OCI-LY1 (cell line): ENCODE data around the gene ZNF74.

ENCODE experiments used
- H2AFZ ChIP-seq: fragments of 200-600 bp; sonication (generic), shearing (Covaris generic); 2 replicates; pipeline ENCODE4 v1.6.0; 2014; ENCODE audit warnings: antibody characterized with exemption, mild to moderate bottlenecking, low read length
- H3F3A ChIP-seq: fragments of 200-600 bp; sonication (generic), shearing (Covaris generic); 2 replicates; pipeline ENCODE4 v1.6.0; 2014; ENCODE audit warnings: mild to moderate bottlenecking, antibody characterized with exemption, low read length, moderate library complexity; ENCODE audit not compliant: insufficient read depth
- H3K27ac ChIP-seq: fragments of 200-600 bp; sonication (generic); 2 replicates; pipeline ENCODE4 v1.5.1; 2014; ENCODE audit warnings: low read length, mixed run types, mild to moderate bottlenecking, low read depth; ENCODE audit not compliant: poor library complexity, severe bottlenecking
- H3K27me3 ChIP-seq: fragments of 200-600 bp; sonication (generic); 2 replicates; pipeline ENCODE4 v1.6.0; 2014; ENCODE audit warnings: antibody characterized with exemption, mild to moderate bottlenecking, low read length, moderate library complexity; ENCODE audit not compliant: insufficient read depth
- H3K36me3 ChIP-seq: fragments of 200-600 bp; sonication (generic); 2 replicates; pipeline ENCODE4 v1.6.1; 2014; ENCODE audit warnings: mild to moderate bottlenecking, antibody characterized with exemption, low read length, moderate library complexity, mixed read lengths; ENCODE audit not compliant: insufficient read depth
- H3K4me1 ChIP-seq: fragments of 200-600 bp; sonication (generic); 2 replicates; pipeline ENCODE4 v1.5.1; 2014; ENCODE audit warnings: mild to moderate bottlenecking, low read length, moderate library complexity; ENCODE audit not compliant: insufficient read depth, severe bottlenecking
- H3K4me2 ChIP-seq: fragments of 200-600 bp; sonication (generic), shearing (Covaris generic); 2 replicates; pipeline ENCODE4 v1.6.1; 2014; ENCODE audit warnings: low read length
- H3K4me3 ChIP-seq: fragments of 200-600 bp; sonication (generic); 2 replicates; pipeline ENCODE4 v1.5.1; 2014; ENCODE audit warnings: low read length, low read depth, mild to moderate bottlenecking, mixed read lengths; ENCODE audit not compliant: poor library complexity, severe bottlenecking
- H3K79me2 ChIP-seq: fragments of 200-600 bp; shearing (Covaris generic); 2 replicates; pipeline ENCODE4 v1.6.1; 2016; ENCODE audit warnings: mixed run types, low read length, mixed read lengths; ENCODE audit not compliant: insufficient read depth
- H3K9ac ChIP-seq: fragments of 200-600 bp; sonication (generic), shearing (Covaris generic); 2 replicates; pipeline ENCODE4 v1.6.1; 2014; ENCODE audit warnings: mild to moderate bottlenecking, low read length, mixed read lengths
- H3K9me2 ChIP-seq: fragments of 200-600 bp; sonication (generic), shearing (Covaris generic); 2 replicates; pipeline ENCODE4 v1.6.1; 2014; ENCODE audit warnings: low read depth, mild to moderate bottlenecking, low read length, mixed read lengths
- H3K9me3 ChIP-seq: fragments of 200-600 bp; shearing (Covaris generic); 2 replicates; pipeline ENCODE4 v1.6.1; 2014; ENCODE audit warnings: low read length, mixed read lengths
- H4K20me1 ChIP-seq: fragments of 200-600 bp; sonication (generic), shearing (Covaris generic); 2 replicates; pipeline ENCODE4 v1.6.0; 2016; ENCODE audit warnings: mild to moderate bottlenecking, low read length; ENCODE audit not compliant: insufficient read depth
- EZH2 ChIP-seq: fragments of 200-600 bp; sonication (generic), shearing (Covaris generic); IDR thresholded peaks from 2 replicates; pipeline ENCODE4 v1.8.0; 2017; ENCODE audit warnings: borderline replicate concordance, mixed run types, mild to moderate bottlenecking, antibody characterized with exemption, low read length, moderate library complexity, mixed read lengths
- TF ChIP-seq, protein P1 (sequence below): fragments of 200-600 bp; sonication (generic), shearing (Covaris generic); IDR thresholded peaks from 2 replicates; pipeline ENCODE4 v1.5.1; 2017; ENCODE audit warnings: mild to moderate bottlenecking, antibody characterized with exemption, low read length, moderate library complexity, mixed read lengths

The ZNF74 gene

DNA sequence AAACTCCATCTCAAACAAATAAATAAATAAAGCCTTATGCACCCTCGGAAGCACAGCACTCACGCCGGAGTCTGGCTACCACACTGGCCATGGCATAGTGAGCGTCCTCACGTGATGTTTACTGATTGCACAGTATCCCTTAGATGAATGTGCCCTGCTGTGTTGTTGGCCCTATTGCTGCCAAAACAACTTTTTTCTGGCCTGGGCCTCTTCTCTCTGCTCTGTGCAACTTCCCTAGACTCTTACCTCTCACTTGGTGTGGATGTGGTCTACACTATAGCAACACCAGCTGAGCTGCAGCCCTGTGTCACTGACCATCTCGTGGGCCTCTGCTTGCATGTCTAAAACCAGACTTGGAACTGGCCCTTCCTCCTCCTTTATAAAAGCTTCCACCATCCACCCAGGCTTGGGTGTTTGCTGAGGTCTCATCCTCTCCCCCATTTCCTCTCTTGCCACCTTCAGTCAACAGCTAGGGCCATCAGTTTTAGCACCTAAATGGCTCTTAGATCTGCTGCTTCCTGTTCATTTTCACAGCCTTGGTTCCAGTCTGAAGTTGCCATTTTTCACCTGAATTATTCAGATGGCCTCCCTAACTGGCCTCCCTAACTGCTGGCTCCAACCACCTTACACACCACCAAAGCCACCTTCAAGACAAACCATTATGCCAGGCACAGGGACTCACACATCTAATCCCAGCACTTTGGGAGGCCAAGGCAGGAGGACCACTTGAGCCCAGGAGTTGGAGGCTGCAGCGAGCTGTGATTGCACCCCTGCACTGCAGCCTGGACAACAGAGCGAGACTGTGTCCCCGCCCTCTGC, 9.2 kb downstream of the ZNF74 start:
- Histone ChIP-seq H3K27me3 (peaks cover 5% of the 10 kb centered on the region), H3K36me3 (no peaks in the 10 kb centered on the region), H3K4me1 (no peaks in the 10 kb centered on the region), H3F3A (no peaks in the 10 kb centered on the region), H3K27ac (no peak overlapping the region), H3K79me2 (no peaks in the 10 kb centered on the region), H3K9me2 (no peaks in the 10 kb centered on the region), H3K9ac (no peak overlapping the region), H3K9me3 (no peaks in the 10 kb centered on the region), H3K4me3 (no peak overlapping the region), H3K4me2 (no peak overlapping the region), H4K20me1 (no peaks in the 10 kb centered on the region), H2AFZ (no peak overlapping the region)
- TF ChIP-seq, protein P1, sequence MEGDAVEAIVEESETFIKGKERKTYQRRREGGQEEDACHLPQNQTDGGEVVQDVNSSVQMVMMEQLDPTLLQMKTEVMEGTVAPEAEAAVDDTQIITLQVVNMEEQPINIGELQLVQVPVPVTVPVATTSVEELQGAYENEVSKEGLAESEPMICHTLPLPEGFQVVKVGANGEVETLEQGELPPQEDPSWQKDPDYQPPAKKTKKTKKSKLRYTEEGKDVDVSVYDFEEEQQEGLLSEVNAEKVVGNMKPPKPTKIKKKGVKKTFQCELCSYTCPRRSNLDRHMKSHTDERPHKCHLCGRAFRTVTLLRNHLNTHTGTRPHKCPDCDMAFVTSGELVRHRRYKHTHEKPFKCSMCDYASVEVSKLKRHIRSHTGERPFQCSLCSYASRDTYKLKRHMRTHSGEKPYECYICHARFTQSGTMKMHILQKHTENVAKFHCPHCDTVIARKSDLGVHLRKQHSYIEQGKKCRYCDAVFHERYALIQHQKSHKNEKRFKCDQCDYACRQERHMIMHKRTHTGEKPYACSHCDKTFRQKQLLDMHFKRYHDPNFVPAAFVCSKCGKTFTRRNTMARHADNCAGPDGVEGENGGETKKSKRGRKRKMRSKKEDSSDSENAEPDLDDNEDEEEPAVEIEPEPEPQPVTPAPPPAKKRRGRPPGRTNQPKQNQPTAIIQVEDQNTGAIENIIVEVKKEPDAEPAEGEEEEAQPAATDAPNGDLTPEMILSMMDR, result no peak
- TF ChIP-seq EZH2, result no peak

DNA sequence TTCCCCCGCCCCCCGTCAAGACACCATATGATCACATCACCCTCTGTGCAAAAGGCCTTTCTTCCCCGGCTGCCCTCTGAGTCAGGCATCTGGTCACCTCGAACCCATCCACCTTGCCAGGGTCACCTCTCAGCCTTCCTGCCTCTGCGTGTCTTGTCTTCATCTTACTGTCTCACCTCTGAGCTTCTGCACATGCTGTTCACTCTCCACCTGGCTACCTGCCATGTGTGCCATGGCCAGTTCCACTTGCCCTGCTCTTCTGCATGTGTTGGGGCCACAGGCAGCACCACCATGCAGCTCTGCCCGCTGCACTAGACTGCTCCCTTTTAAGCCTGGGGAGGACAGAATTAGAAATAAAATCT, 9.8 kb downstream of the ZNF74 start:
- Histone ChIP-seq H3K9ac (no peak overlapping the region), H3F3A (no peaks in the 10 kb centered on the region), H3K79me2 (no peaks in the 10 kb centered on the region), H3K9me3 (no peaks in the 10 kb centered on the region), H3K27me3 (peaks cover 5% of the 10 kb centered on the region), H3K9me2 (no peaks in the 10 kb centered on the region), H4K20me1 (no peaks in the 10 kb centered on the region), H3K4me1 (no peaks in the 10 kb centered on the region), H3K4me2 (no peak overlapping the region), H3K27ac (no peak overlapping the region), H3K4me3 (no peak overlapping the region), H3K36me3 (no peaks in the 10 kb centered on the region), H2AFZ (no peak overlapping the region)
- TF ChIP-seq, protein P1, result no peak
- TF ChIP-seq EZH2, result no peak

- Histone ChIP-seq H3K9me3 (no peaks in the 10 kb centered on the region), H3K27ac (no peak overlapping the region), H3K9ac (no peak overlapping the region), H3K4me1 (no peaks in the 10 kb centered on the region), H3F3A (no peaks in the 10 kb centered on the region), H3K4me2 (no peak overlapping the region), H3K9me2 (no peaks in the 10 kb centered on the region), H4K20me1 (no peaks in the 10 kb centered on the region), H2AFZ (no peak overlapping the region), H3K79me2 (no peaks in the 10 kb centered on the region), H3K4me3 (no peak overlapping the region), H3K36me3 (no peaks in the 10 kb centered on the region), H3K27me3 (peaks cover 5% of the 10 kb centered on the region)
- TF ChIP-seq, protein P1, result no peak
- TF ChIP-seq EZH2, result no peak
These were observed 10.9 kb downstream of the ZNF74 start for GRCh38 chr22:20404881-20405280.
